ENCODE results near the gene NEK7. TPM values are rescaled to one million over a fixed set of nuclear protein-coding genes. Genes with fewer than 3 reads are reported as not detected.

NEK7 gene
- polyA plus RNA-seq, 1 donor from 2014 or later = 3.3 TPM

- Histone ChIP-seq H3K79me2 (replicated peaks; ENCODE audit: insufficient read depth, low read length) (peaks cover 5% of the 10 kb centered on the region), H3K9me3 (ENCODE audit: low read length) (no peaks in the 10 kb centered on the region), H3K27me3 (ENCODE audit: insufficient read depth, low read depth, low read length) (no peaks in the 10 kb centered on the region), H3F3A (ENCODE audit: insufficient read depth, low read length, poor library complexity, severe bottlenecking) (no peaks in the 10 kb centered on the region), H3K9me2 (ENCODE audit: insufficient read depth, low read length) (no peaks in the 10 kb centered on the region), H4K20me1 (ENCODE audit: insufficient read depth) (no peaks in the 10 kb centered on the region), H2AFZ (ENCODE audit: low read depth, low read length) (no peak overlapping the region), H3K27ac (ENCODE audit: low read length) (no peak overlapping the region), H3K4me2 (ENCODE audit: low read length) (no peak overlapping the region), H3K4me3 (ENCODE audit: low read length) (no peak overlapping the region), H3K9ac (ENCODE audit: low read length) (no peak overlapping the region), H3K36me3 (ENCODE audit: insufficient read depth, low read length) (no peaks in the 10 kb centered on the region)
- TF ChIP-seq MXI1 (conservative IDR thresholded peaks at IDR 0.05; ENCODE audit: poor library complexity, severe bottlenecking) (no peak), RAD21 (conservative IDR thresholded peaks at IDR 0.05) (no peak), TAF1 (IDR thresholded peaks at IDR 0.05; ENCODE audit: low read depth) (no peak), EZH2 (IDR thresholded peaks at IDR 0.05; ENCODE audit: borderline replicate concordance, insufficient read depth, low read length, poor library complexity, severe bottlenecking) (no peak), SMC3 (conservative IDR thresholded peaks at IDR 0.05; ENCODE audit: poor library complexity) (no peak), EP300 (conservative IDR thresholded peaks at IDR 0.05; ENCODE audit: poor library complexity, severe bottlenecking) (no peak), POLR2AphosphoS5 (IDR thresholded peaks at IDR 0.05) (no peak)
- TF ChIP-seq, protein P1, sequence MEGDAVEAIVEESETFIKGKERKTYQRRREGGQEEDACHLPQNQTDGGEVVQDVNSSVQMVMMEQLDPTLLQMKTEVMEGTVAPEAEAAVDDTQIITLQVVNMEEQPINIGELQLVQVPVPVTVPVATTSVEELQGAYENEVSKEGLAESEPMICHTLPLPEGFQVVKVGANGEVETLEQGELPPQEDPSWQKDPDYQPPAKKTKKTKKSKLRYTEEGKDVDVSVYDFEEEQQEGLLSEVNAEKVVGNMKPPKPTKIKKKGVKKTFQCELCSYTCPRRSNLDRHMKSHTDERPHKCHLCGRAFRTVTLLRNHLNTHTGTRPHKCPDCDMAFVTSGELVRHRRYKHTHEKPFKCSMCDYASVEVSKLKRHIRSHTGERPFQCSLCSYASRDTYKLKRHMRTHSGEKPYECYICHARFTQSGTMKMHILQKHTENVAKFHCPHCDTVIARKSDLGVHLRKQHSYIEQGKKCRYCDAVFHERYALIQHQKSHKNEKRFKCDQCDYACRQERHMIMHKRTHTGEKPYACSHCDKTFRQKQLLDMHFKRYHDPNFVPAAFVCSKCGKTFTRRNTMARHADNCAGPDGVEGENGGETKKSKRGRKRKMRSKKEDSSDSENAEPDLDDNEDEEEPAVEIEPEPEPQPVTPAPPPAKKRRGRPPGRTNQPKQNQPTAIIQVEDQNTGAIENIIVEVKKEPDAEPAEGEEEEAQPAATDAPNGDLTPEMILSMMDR (IDR thresholded peaks at IDR 0.05; ENCODE audit: poor library complexity, severe bottlenecking) = no peak
- TF ChIP-seq, protein P2, sequence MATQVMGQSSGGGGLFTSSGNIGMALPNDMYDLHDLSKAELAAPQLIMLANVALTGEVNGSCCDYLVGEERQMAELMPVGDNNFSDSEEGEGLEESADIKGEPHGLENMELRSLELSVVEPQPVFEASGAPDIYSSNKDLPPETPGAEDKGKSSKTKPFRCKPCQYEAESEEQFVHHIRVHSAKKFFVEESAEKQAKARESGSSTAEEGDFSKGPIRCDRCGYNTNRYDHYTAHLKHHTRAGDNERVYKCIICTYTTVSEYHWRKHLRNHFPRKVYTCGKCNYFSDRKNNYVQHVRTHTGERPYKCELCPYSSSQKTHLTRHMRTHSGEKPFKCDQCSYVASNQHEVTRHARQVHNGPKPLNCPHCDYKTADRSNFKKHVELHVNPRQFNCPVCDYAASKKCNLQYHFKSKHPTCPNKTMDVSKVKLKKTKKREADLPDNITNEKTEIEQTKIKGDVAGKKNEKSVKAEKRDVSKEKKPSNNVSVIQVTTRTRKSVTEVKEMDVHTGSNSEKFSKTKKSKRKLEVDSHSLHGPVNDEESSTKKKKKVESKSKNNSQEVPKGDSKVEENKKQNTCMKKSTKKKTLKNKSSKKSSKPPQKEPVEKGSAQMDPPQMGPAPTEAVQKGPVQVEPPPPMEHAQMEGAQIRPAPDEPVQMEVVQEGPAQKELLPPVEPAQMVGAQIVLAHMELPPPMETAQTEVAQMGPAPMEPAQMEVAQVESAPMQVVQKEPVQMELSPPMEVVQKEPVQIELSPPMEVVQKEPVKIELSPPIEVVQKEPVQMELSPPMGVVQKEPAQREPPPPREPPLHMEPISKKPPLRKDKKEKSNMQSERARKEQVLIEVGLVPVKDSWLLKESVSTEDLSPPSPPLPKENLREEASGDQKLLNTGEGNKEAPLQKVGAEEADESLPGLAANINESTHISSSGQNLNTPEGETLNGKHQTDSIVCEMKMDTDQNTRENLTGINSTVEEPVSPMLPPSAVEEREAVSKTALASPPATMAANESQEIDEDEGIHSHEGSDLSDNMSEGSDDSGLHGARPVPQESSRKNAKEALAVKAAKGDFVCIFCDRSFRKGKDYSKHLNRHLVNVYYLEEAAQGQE (IDR thresholded peaks at IDR 0.05; ENCODE audit: borderline replicate concordance) = no peak
Observed at GRCh38 chr1:198169672-198170071, 12.9 kb downstream of the NEK7 start.

DNA sequence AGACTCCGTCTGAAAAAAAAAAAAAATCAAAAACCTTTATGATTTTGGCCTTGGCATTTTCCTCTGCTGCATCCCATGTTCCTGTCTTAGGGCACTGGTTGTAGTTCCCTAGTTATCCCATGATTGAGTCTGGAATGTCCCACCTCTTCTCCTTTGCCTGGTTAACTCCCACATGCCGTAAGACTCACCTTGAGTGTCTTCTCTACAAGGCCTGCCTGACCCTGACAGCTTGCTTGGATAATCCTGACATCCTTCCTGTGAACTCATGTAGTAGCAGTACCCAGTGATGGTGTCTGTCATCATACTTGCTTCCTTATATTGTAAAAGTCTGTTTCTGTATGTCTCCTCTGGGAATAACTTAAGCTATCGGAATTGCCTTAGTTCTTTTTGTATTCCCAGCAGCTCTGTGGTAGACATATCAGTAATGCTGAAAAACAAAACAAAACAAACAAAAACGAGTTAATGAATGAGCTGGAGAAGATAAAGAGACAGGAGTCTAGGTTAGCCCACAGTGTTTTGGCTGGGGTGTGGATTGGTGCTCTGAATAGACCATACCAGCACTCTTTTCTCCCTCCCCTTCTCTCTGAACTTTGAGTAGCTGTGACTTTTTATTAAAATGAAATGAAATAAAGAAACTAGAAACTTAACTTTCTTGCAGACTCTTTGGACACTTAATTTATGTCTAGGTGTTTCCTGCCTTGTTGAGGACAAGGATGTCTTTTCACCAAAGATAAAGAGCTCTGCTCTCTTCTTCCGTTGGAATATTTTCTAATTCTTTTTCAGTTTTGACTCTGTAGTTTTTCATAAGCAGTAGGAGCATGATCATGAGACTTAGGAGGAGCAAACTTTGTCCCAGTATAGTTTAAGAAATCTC lies 15.1 kb downstream of the NEK7 start:
- Histone ChIP-seq H4K20me1 (ENCODE audit: insufficient read depth) (no peaks in the 10 kb centered on the region), H3K9ac (ENCODE audit: low read length) (no peak overlapping the region), H3K36me3 (ENCODE audit: insufficient read depth, low read length) (no peaks in the 10 kb centered on the region), H3K4me2 (ENCODE audit: low read length) (no peak overlapping the region), H2AFZ (ENCODE audit: low read depth, low read length) (no peak overlapping the region), H3K9me2 (ENCODE audit: insufficient read depth, low read length) (no peaks in the 10 kb centered on the region), H3K27ac (ENCODE audit: low read length) (no peak overlapping the region), H3K9me3 (ENCODE audit: low read length) (no peaks in the 10 kb centered on the region), H3K79me2 (replicated peaks; ENCODE audit: insufficient read depth, low read length) (peaks cover 5% of the 10 kb centered on the region), H3K27me3 (ENCODE audit: insufficient read depth, low read depth, low read length) (no peaks in the 10 kb centered on the region), H3F3A (ENCODE audit: insufficient read depth, low read length, poor library complexity, severe bottlenecking) (no peaks in the 10 kb centered on the region), H3K4me3 (ENCODE audit: low read length) (no peak overlapping the region)
- TF ChIP-seq SMC3 (conservative IDR thresholded peaks at IDR 0.05; ENCODE audit: poor library complexity) = no peak
- TF ChIP-seq, protein P2 (IDR thresholded peaks at IDR 0.05; ENCODE audit: borderline replicate concordance) = no peak
- no peak for TF ChIP-seq TAF1 (IDR thresholded peaks at IDR 0.05; ENCODE audit: low read depth)
- TF ChIP-seq MXI1 (conservative IDR thresholded peaks at IDR 0.05; ENCODE audit: poor library complexity, severe bottlenecking) = no peak
- TF ChIP-seq, protein P1 (IDR thresholded peaks at IDR 0.05; ENCODE audit: poor library complexity, severe bottlenecking) = no peak
- TF ChIP-seq POLR2AphosphoS5 (IDR thresholded peaks at IDR 0.05) = no peak
- no peak for TF ChIP-seq EP300 (conservative IDR thresholded peaks at IDR 0.05; ENCODE audit: poor library complexity, severe bottlenecking)
- TF ChIP-seq RAD21 (conservative IDR thresholded peaks at IDR 0.05) = no peak
- no peak for TF ChIP-seq EZH2 (IDR thresholded peaks at IDR 0.05; ENCODE audit: borderline replicate concordance, insufficient read depth, low read length, poor library complexity, severe bottlenecking)

Measured in neural cell (in vitro differentiated cells).